ENCODE data around the gene ZCCHC9. TPM values are rescaled to one million over a fixed set of nuclear protein-coding genes. Genes with fewer than 3 reads are reported as not detected.
"Not testable (repeated sequence)": the region's sequence is repeated elsewhere in the genome, so short reads cannot be mapped to it uniquely, and the experiment has no call there.

The ZCCHC9 gene
- total RNA-seq, 1 donor from 2014 or later, result 25.4 TPM

DNA sequence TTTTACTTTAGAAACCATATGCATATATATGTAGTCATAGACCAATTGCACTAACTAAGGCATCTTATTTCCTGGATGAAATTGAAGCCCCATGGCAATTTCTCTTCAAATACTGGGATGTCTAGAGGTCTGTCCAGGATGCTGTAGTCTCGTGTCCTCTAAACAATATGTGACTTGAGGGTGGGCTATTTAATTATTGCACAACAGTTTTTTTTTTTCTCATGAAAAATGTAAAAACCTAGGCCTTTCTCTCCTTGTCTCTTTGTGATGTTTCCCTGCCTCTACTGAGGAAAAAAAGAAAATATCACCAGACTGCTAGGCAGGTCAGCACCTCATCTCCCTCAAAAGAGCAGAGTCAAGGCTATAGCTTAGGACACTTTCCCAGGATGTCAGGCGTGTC lies 34.6 kb downstream of the ZCCHC9 start:
- H3K36me3 Mint-ChIP-seq, result no peaks in the 10 kb centered on the region
- H3K4me1 Mint-ChIP-seq, result no peaks in the 10 kb centered on the region
- TF ChIP-seq, protein P1, sequence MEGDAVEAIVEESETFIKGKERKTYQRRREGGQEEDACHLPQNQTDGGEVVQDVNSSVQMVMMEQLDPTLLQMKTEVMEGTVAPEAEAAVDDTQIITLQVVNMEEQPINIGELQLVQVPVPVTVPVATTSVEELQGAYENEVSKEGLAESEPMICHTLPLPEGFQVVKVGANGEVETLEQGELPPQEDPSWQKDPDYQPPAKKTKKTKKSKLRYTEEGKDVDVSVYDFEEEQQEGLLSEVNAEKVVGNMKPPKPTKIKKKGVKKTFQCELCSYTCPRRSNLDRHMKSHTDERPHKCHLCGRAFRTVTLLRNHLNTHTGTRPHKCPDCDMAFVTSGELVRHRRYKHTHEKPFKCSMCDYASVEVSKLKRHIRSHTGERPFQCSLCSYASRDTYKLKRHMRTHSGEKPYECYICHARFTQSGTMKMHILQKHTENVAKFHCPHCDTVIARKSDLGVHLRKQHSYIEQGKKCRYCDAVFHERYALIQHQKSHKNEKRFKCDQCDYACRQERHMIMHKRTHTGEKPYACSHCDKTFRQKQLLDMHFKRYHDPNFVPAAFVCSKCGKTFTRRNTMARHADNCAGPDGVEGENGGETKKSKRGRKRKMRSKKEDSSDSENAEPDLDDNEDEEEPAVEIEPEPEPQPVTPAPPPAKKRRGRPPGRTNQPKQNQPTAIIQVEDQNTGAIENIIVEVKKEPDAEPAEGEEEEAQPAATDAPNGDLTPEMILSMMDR (IDR thresholded peaks at IDR 0.05; ENCODE audit: unreplicated experiment), result no peak
- H3K27ac Mint-ChIP-seq, result no peak overlapping the region
- no peaks in the 10 kb centered on the region for H3K9me3 Mint-ChIP-seq
- no peaks in the 10 kb centered on the region for H3K27me3 Mint-ChIP-seq (ENCODE audit: low read depth)
- DNase-seq (ENCODE audit: low spot score in 2 of 2, unreplicated experiment in 2 of 2), result no peak
- no peak overlapping the region for H3K4me3 Mint-ChIP-seq

DNA sequence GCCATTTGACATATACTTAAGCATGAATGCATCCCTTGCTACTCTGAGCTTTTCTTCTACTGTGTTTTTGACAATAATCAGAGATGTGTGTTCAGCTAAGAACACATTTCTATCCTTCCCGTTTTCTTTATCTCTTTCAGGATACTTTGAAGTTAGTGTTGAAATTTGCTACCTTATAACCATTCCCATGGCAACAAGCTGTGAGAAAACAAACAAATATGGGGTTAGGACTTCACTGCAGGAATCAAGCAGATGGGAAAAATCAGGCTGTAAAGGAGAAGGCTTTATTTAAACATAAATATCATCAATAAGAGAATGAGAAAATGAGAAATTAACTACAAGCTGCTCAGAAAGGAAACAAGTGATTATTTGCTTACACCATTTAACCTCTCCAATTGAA lies 35.2 kb downstream of the ZCCHC9 start:
- Mint-ChIP-seq H3K4me1 (no peaks in the 10 kb centered on the region), H3K4me3 (no peak overlapping the region), H3K36me3 (no peaks in the 10 kb centered on the region), H3K27ac (no peak overlapping the region), H3K9me3 (no peaks in the 10 kb centered on the region), H3K27me3 (ENCODE audit: low read depth) (no peaks in the 10 kb centered on the region)
- TF ChIP-seq, protein P1 (IDR thresholded peaks at IDR 0.05; ENCODE audit: unreplicated experiment), result no peak
- no peak for DNase-seq (ENCODE audit: low spot score in 2 of 2, unreplicated experiment in 2 of 2)

DNA sequence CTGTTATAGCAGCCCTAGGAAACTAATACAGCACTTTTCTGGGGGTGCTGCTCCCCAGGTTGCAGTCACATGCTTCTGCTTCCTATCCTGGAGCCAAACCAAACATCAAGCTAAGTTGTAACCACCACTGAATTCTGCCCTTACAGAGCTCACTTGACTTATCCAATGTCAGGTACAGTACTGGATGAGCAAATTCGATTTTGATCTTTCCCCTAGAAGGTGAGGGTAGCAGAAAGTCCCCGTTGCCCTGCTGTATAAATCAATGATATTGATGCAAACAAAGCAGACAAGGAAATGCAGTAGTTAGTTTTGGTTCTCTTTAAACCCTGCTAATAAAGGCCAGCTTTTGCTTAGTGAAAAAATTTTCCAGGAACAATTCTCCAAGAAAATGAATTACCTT lies 36.4 kb downstream of the ZCCHC9 start:
- TF ChIP-seq, protein P1 (IDR thresholded peaks at IDR 0.05; ENCODE audit: unreplicated experiment), result no peak
- Mint-ChIP-seq H3K27me3 (ENCODE audit: low read depth) (no peaks in the 10 kb centered on the region), H3K36me3 (no peaks in the 10 kb centered on the region), H3K4me3 (no peak overlapping the region), H3K27ac (no peak overlapping the region), H3K4me1 (no peaks in the 10 kb centered on the region), H3K9me3 (no peaks in the 10 kb centered on the region)
- DNase-seq (ENCODE audit: low spot score in 2 of 2, unreplicated experiment in 2 of 2), result no peak

DNA sequence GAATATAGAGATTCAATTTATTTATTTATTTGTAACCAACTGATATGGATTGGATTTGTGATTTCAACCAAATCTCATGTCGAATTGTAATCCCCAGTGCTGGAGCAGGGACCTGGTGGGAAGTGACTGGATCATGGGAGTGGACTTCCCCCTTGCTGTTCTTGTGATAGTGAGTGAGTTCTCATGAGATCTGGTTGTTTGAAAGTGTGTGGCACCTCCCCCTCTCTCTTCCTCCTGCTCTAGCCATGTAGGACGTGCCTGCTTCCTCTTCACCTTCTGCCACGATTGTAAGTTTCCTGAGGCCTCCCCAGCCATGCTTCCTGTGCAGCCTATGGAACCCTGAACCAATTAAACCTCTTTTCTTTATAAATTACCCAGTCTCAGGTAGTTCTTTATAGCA lies 36.8 kb downstream of the ZCCHC9 start:
- not testable (repeated sequence) for H3K27ac Mint-ChIP-seq; H3K27me3 Mint-ChIP-seq (ENCODE audit: low read depth); DNase-seq (ENCODE audit: low spot score in 2 of 2, unreplicated experiment in 2 of 2); H3K9me3 Mint-ChIP-seq; H3K4me3 Mint-ChIP-seq; H3K4me1 Mint-ChIP-seq; H3K36me3 Mint-ChIP-seq

DNA sequence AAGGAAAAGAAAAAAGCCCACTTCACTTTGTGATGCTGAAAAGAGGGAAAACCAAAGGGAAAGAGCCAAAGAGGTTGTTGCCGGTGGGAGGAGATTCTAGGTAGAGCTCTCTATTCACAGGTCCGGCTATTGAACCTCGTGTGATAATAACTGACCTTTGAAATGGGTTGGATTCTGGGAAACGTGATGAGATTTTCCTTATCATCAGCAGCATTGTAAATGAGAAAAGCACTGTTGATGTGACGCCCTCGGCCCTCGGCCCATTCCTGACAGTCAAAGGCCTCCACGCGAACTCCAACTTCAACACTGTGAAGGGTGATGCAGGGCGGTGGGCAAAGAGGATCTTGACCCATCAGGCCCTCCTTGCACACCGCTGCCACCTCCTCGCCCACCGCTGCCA lies 43.3 kb downstream of the ZCCHC9 start:
- Mint-ChIP-seq H3K4me1 (no peaks in the 10 kb centered on the region), H3K27ac (no peak overlapping the region), H3K27me3 (ENCODE audit: low read depth) (no peaks in the 10 kb centered on the region), H3K9me3 (no peaks in the 10 kb centered on the region), H3K36me3 (no peaks in the 10 kb centered on the region), H3K4me3 (no peak overlapping the region)
- TF ChIP-seq, protein P1 (IDR thresholded peaks at IDR 0.05; ENCODE audit: unreplicated experiment), result no peak
- no peak for DNase-seq (ENCODE audit: low spot score in 2 of 2, unreplicated experiment in 2 of 2)

DNA sequence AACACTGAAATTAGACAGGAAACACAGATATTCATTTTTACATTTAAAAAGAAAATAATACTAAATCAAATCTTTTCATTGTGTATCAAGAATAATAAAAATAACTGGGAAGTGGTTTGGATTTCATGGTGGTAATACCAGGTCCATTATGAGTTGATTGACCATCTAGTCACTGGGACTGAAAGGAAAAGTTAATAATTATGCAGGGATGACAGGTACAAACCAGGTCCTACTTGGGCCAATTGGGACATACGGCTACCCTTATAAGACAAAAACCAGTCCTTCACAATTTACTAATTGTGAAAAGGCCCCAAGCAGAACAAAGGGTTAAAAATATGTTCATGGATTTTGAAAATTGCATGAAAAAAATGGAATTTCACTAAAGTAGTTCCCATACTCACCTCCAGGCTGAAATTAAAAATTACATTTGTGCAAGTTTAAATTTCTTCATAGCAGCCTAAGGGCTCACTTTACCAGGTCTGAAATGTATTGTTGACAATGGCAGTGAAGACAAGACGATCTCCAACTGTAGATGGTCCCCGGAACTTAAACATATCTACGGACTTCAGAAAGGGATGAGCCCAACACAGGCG lies 44.1 kb downstream of the ZCCHC9 start:
- TF ChIP-seq, protein P1 (IDR thresholded peaks at IDR 0.05; ENCODE audit: unreplicated experiment), result peak; percentile 71
- Mint-ChIP-seq H3K4me3 (no peak overlapping the region), H3K9me3 (no peaks in the 10 kb centered on the region), H3K27me3 (ENCODE audit: low read depth) (no peaks in the 10 kb centered on the region), H3K36me3 (no peaks in the 10 kb centered on the region), H3K4me1 (no peaks in the 10 kb centered on the region), H3K27ac (no peak overlapping the region)
- no peak for DNase-seq (ENCODE audit: low spot score in 2 of 2, unreplicated experiment in 2 of 2)
